GM19452 (cell line): Measurements from ENCODE around the gene ZC3H12C.
"Not testable (repeated sequence)": the region's sequence is repeated elsewhere in the genome, so short reads cannot be mapped to it uniquely, and the experiment has no call there.

Source experiments
- ATAC-seq: cut with Tn5 transposase; IDR thresholded peaks from one replicate; pipeline ENCODE4 v1.9.1; 2021; ENCODE audit not compliant: unreplicated experiment

ZC3H12C gene

DNA sequence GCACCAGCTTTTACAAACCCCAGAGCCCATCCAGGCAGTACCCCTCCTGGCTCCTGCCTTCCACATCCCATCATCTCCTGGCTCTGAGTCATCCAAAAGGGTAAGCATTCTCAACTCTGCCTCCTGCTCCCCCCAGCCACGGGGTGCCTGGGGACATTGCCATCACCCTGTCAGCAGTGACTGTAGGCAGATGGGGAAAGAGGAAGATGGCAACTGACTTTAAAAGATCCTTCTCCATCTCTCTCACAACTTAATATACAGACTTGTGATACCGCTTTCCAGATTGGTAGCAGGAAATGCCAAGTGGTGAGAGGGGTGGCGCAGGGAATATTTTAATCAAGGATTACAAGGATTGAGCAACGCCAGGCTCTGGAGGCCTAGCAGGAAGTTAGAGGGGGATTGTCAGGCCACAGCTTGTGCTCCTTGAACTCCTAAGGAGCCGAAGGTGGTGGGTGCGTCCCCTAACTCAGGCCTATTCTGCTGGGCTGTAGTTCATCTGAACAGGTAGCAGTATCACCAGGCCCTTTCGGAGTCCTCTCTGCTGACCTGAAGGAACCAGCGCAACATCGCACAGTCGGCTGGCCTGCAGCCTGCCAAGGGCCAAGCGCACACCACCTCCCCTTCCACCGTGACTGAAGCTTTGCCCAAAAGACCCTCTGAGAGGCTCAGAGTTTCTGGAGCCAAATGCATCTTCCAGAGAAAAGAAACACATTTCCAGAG is 83.3 kb downstream of the ZC3H12C start:
- no peak for ATAC-seq

GRCh38 chr11:110177086-110177456 is 83.9 kb downstream of the ZC3H12C start:
- ATAC-seq: no peak

DNA sequence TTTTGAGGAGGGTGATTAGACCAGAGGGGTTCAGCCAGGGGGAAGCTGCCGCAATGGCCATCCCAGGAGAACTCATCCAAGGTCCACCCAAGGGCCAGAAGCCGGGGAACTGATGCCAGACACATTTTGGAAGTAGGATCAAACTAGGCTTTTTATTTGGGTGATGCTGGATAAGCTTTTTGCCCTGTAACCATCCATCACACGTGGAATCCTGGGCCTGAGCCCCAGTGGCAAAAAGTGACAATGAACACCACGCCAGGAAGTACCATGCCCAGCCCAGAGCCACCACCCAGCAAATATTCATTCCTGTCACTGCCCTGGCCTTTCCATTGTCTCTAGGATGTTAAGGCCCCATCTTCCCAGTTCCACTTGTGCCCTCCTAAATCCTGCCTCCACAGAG is 85.9 kb downstream of the ZC3H12C start:
- no peak for ATAC-seq

- ATAC-seq: no peak
These were observed 89.7 kb downstream of the ZC3H12C start for GRCh38 chr11:110182886-110183285.

- ATAC-seq: no peak
These were observed 91.3 kb downstream of the ZC3H12C start for GRCh38 chr11:110184456-110184855.

DNA sequence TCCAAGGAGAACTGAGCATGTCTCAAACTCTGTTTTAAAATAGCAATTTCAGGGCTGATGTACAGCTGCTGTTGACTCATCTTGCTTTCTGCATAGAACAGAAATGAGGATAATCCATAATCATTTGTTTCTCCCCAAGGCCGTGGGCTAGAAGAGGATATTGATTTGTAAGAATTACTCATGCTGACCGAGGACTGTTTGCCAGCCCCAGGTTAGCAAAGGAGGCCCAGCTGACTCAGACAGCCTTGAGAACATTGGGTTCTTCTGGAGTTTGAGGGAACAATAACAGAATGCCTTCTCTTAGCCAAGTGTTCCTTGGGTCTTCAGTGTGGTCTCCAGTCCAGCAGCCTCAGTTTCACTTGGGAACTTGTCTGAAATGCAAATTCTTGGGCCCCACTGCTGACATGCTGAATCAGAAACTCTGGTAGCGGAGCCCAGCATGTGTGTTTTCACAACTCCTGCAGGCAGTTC is 92.0 kb downstream of the ZC3H12C start:
- ATAC-seq: no peak

- ATAC-seq: no peak
These were observed 92.4 kb downstream of the ZC3H12C start for GRCh38 chr11:110185599-110185998.

DNA sequence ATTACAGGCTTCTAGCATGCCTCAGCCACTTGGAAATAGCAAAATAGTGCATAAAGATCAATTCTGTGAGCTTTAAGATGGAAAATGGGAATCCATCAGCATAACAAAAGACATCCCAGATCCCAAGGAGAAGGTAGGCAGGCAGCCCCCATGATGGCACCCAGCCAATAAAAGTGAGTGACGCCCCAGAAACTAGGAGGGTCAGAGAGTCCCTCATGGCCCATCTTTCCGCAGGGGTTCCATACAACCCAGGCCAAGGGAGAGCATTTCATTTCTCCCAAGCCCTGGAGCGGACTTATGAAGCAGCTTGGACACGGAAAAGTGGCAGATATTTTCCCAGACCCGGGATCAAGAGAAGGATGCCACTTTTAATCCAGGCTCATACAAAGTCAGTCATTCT is 93.3 kb downstream of the ZC3H12C start:
- no peak for ATAC-seq

GRCh38 chr11:110186867-110187266 is 93.7 kb downstream of the ZC3H12C start:
- ATAC-seq: no peak

GRCh38 chr11:110187731-110188130 is 94.5 kb downstream of the ZC3H12C start:
- ATAC-seq: no peak

GRCh38 chr11:110190885-110191284 is 97.7 kb downstream of the ZC3H12C start:
- ATAC-seq: no peak

DNA sequence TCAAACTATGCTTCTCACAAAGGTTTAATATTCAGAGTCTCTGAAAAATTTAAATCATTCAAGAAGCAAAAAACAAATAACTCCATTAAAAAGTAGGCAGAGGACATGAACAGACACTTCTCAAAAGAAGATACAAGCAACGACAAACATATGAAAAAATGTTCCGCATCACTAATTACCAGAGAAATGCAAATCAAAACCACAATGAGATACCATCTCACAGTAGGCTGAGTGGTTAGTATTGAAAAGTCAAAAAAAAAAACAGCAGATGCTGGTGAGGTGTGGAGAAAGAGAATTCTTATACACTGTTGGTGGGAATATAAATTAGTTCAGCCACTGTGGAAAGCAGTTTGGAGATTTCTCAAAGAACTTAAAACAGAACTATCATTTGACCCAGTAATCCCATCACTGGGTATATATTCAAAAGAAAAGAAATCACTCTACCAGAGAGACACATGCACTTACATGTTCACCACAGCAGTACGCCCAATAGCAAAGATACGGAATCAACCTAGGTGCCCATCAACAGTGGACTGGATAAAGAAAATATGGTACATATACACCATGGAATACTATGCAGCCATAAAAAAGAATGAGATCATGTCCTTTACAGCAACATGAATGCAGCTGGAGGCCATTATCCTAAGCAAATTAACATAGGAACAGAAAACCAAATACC is 99.6 kb downstream of the ZC3H12C start:
- ATAC-seq: peak; percentile 63

- not testable (repeated sequence) for ATAC-seq
These were observed 101.1 kb downstream of the ZC3H12C start for GRCh38 chr11:110194211-110194766.

DNA sequence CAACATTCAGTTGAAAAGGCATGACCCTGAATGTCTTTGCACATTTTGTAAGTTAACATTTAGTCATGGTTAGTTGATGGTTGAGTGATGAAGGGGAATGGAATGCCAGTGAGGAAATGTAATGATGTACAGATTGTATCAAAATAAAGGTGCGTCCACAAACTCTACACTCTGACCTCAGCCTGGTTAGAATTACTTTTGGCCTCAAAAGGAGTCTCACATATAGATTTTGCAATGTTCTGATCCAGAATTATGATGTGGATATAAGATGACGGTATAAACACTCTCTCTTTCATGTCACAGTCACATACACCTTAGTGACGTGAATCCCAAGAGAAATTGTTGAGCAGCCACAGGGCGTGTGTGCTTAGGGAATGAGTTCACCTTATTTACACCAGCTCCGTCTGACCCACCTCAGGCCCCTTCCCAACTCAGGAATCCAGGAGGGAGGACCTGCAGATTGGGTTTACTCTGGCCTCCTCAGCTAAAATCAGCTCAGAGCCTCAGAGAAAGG is 103.1 kb downstream of the ZC3H12C start:
- no peak for ATAC-seq

DNA sequence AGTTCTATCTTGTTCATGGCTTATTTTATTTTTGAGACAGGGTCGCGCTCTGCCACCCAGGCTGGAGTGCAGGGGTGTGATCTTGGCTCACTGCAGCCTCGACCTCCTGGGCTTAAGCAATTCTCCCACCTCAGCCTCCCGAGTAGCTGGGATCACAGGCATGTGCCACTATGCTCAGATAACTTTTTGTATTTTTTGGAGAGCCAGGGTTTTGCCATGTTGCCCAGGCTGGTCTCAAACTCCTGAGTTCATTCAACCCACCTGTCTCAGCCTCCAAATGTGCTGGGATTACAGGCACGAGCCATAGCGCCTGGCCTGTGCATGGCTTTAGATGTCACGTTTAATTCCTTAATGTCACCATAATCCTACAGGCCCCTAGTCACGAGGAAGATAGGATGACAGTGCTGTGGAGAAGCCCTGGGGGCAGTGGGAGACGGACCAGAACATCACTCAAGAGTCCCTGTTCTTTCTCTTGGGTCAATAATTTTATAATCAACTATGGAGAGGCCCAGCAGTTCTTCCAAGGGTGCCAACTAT is 103.8 kb downstream of the ZC3H12C start:
- no peak for ATAC-seq

DNA sequence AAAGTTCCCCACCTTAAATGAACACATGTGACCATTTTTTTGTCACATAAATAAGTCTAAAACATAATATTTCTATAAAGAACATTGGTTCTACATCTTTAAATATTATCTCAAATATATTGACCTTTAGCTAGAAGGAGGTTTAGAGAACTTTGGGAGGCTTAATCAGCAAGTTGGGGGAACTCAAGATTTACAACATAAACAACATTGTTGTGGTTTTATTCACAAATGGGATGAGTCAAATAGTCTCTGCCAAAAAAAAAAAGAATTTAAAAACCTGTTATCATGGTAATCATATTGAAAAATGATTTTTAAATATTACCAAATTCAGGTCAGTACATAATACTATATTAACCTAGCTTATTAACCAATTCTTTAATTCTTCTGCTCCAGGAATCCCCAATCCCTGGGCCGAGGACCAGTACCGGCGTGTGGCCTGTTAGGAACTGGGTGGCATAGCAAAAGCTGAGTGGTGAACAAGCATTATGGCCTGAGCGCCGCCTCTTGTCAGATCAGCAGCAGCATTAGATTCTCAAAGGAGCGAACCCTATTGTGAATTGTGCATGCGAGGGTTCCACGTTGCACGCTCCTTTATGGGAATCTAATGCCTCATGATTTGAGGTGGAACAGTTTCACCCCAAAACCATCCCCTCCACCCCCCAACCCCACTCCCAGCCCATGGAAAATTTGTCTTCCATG is 105.0 kb downstream of the ZC3H12C start:
- ATAC-seq: no peak

GRCh38 chr11:110199184-110199981 is 106.2 kb downstream of the ZC3H12C start:
- ATAC-seq: no peak

DNA sequence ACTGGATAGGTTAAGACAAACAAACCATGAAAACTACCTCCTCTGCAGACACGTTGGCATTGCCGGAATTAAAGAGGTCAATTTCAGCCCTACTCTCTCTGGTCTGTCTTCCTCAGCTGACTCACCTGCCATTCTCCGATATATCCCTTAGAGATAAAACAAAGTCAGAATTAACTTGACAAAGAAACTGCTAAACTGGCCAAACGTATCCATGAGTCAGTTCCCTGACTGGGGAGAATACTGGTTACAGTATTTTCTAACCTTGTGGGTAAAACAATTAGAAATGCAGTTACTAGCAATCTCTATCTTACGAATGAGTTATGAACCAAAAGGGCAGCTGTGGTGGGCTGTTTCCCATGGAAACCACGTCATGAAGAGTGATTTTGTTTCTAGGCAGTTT is 107.0 kb downstream of the ZC3H12C start:
- no peak for ATAC-seq

- no peak for ATAC-seq
These were observed 107.6 kb downstream of the ZC3H12C start for GRCh38 chr11:110200836-110201235.

DNA sequence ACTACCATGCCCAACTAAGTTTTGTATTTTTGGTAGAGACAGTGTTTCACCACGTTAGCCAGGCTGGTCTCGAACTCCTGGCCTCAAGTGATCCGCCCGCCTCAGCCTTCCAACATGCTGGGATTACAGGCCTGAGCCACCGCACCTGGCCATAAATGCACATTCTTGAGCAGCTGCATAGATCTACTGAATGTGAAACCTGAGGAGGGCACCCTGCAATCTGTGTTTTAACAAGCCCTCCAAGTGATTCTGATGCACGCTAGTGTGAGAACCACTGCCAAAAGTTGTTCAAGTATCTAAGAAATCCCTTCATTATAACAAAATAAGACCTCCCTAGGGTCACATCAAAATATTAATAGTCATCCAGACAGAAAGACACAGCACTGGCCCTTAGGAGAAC is 113.9 kb downstream of the ZC3H12C start:
- no peak for ATAC-seq
